ENCODE data around the gene TRMT61A.
A peak's percentile ranks its signal among the peaks of the same experiment; 100 is the strongest.

The TRMT61A gene

GRCh38 chr14:103517721-103518421, 11.1 kb upstream of the TRMT61A start:
- no CpG with 5 or more reads among the region's 20 CpGs for WGBS (ENCODE audit: insufficient coverage, insufficient read length)
- no peak overlapping the region for H3K27ac ChIP-seq (ENCODE audit: low read length)
- H3K4me3 ChIP-seq (ENCODE audit: low read length): no peak overlapping the region
- no peak for DNase-seq (ENCODE audit: low read depth, low spot score)
- peaks cover 12% of the 10 kb centered on the region; the same call in 1 of the 2 replicates for H3K4me1 ChIP-seq (ENCODE audit: control insufficient read depth, insufficient read depth, low read length)
- no peaks in the 10 kb centered on the region for H3K27me3 ChIP-seq (ENCODE audit: control insufficient read depth, insufficient read depth, low read length)
- peaks cover 20% of the 10 kb centered on the region for H3K36me3 ChIP-seq (ENCODE audit: control insufficient read depth, insufficient read depth, low read length)
- no peaks in the 10 kb centered on the region for H3K9me3 ChIP-seq (ENCODE audit: control insufficient read depth, insufficient read depth, low read length)

DNA sequence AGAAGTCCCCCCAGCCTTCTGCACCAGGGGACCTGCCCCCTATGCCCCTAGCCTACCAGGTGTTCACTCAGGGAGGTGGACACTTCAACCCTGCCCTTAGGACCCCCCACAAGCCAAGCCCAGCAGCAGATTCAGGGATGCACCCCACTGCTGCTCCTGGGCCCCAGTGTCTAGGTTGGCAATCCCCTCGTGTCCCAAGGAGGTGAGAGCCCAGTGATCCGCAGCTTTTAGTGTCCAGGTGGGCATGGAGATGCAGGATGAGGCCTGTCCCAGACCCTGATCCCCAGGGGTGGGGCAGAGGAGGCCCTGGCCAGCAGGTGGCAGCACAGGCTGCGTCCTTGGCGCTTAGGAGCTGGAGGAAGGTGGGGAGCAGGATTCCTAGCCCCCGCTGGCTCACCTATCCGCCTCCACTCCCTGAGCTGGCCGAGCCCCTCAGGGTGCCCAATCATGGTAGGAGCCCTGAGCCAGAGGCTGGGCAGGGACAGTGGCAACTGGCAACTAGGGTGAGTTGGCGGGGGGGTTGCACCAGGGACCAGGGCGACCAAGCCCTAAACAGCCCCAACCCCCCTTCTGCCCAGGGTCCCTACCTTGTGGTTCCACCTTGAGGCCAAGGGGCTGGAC, 10.5 kb upstream of the TRMT61A start:
- WGBS (ENCODE audit: insufficient coverage, insufficient read length): no CpG with 5 or more reads among the region's 9 CpGs
- H3K27ac ChIP-seq (ENCODE audit: low read length): no peak overlapping the region
- peaks cover 20% of the 10 kb centered on the region for H3K36me3 ChIP-seq (ENCODE audit: control insufficient read depth, insufficient read depth, low read length)
- no peak overlapping the region for H3K4me3 ChIP-seq (ENCODE audit: low read length)
- peaks cover 12% of the 10 kb centered on the region; the same call in 1 of the 2 replicates for H3K4me1 ChIP-seq (ENCODE audit: control insufficient read depth, insufficient read depth, low read length)
- H3K9me3 ChIP-seq (ENCODE audit: control insufficient read depth, insufficient read depth, low read length): no peaks in the 10 kb centered on the region
- DNase-seq (ENCODE audit: low read depth, low spot score): peak; percentile 73
- H3K27me3 ChIP-seq (ENCODE audit: control insufficient read depth, insufficient read depth, low read length): no peaks in the 10 kb centered on the region; the same call in 1 of the 2 replicates

- Histone ChIP-seq H3K27ac (ENCODE audit: low read length) (no peak overlapping the region), H3K27me3 (ENCODE audit: control insufficient read depth, insufficient read depth, low read length) (peaks cover 4% of the 10 kb centered on the region; the same call in 1 of the 2 replicates), H3K4me3 (ENCODE audit: low read length) (no peak overlapping the region), H3K4me1 (ENCODE audit: control insufficient read depth, insufficient read depth, low read length) (peaks cover 12% of the 10 kb centered on the region; the same call in 1 of the 2 replicates), H3K9me3 (ENCODE audit: control insufficient read depth, insufficient read depth, low read length) (no peaks in the 10 kb centered on the region), H3K36me3 (ENCODE audit: control insufficient read depth, insufficient read depth, low read length) (peaks cover 20% of the 10 kb centered on the region)
- no peak for DNase-seq (ENCODE audit: low read depth, low spot score)
- no CpG with 5 or more reads among the region's 13 CpGs for WGBS (ENCODE audit: insufficient coverage, insufficient read length)
Observed at GRCh38 chr14:103519043-103519836, 9.8 kb upstream of the TRMT61A start.

- H3K4me1 ChIP-seq (ENCODE audit: control insufficient read depth, insufficient read depth, low read length): peaks cover 12% of the 10 kb centered on the region; the same call in 1 of the 2 replicates
- no peaks in the 10 kb centered on the region for H3K9me3 ChIP-seq (ENCODE audit: control insufficient read depth, insufficient read depth, low read length)
- H3K27ac ChIP-seq (ENCODE audit: low read length): no peak overlapping the region
- peaks cover 4% of the 10 kb centered on the region; the same call in 1 of the 2 replicates for H3K27me3 ChIP-seq (ENCODE audit: control insufficient read depth, insufficient read depth, low read length)
- H3K4me3 ChIP-seq (ENCODE audit: low read length): no peak overlapping the region
- no peak for DNase-seq (ENCODE audit: low read depth, low spot score)
- H3K36me3 ChIP-seq (ENCODE audit: control insufficient read depth, insufficient read depth, low read length): peaks cover 20% of the 10 kb centered on the region
- no CpG with 5 or more reads among the region's 22 CpGs for WGBS (ENCODE audit: insufficient coverage, insufficient read length)
Observed at GRCh38 chr14:103519837-103520212, 9.2 kb upstream of the TRMT61A start.

DNA sequence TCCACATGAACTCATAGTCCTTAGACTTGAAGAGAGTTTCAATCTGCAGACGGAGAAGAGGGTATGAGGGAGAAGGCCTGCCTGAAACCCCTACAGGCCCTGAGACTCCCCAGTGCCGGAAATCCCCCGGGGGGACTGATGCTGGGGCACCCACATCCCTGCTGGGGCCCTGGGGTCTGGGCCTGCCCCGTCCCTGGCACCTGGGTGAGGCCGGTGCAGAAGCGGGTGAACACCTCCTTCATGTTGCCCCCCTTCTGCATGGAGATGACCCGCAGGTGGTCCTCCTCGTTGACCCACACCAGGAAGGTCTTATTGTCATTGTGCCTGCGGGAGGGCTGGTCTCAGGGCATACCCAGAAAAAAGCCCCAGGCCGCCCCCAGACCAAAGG, 8.7 kb upstream of the TRMT61A start:
- DNase-seq (ENCODE audit: low read depth, low spot score): no peak
- H3K27me3 ChIP-seq (ENCODE audit: control insufficient read depth, insufficient read depth, low read length): peaks cover 4% of the 10 kb centered on the region; the same call in 1 of the 2 replicates
- H3K4me1 ChIP-seq (ENCODE audit: control insufficient read depth, insufficient read depth, low read length): peaks cover 12% of the 10 kb centered on the region; the same call in 1 of the 2 replicates
- H3K27ac ChIP-seq (ENCODE audit: low read length): no peak overlapping the region
- H3K9me3 ChIP-seq (ENCODE audit: control insufficient read depth, insufficient read depth, low read length): no peaks in the 10 kb centered on the region
- H3K36me3 ChIP-seq (ENCODE audit: control insufficient read depth, insufficient read depth, low read length): peaks cover 20% of the 10 kb centered on the region
- no CpG with 5 or more reads among the region's 10 CpGs for WGBS (ENCODE audit: insufficient coverage, insufficient read length)
- no peak overlapping the region for H3K4me3 ChIP-seq (ENCODE audit: low read length)

GRCh38 chr14:103520657-103521437, 8.1 kb upstream of the TRMT61A start:
- Histone ChIP-seq H3K4me3 (ENCODE audit: low read length) (peak overlapping the region; percentile 91), H3K27ac (ENCODE audit: low read length) (no peak overlapping the region), H3K4me1 (ENCODE audit: control insufficient read depth, insufficient read depth, low read length) (peaks cover 12% of the 10 kb centered on the region; the same call in 1 of the 2 replicates), H3K9me3 (ENCODE audit: control insufficient read depth, insufficient read depth, low read length) (no peaks in the 10 kb centered on the region), H3K27me3 (ENCODE audit: control insufficient read depth, insufficient read depth, low read length) (peaks cover 4% of the 10 kb centered on the region; the same call in 1 of the 2 replicates), H3K36me3 (ENCODE audit: control insufficient read depth, insufficient read depth, low read length) (peaks cover 20% of the 10 kb centered on the region)
- WGBS (ENCODE audit: insufficient coverage, insufficient read length): no CpG with 5 or more reads among the region's 66 CpGs
- DNase-seq (ENCODE audit: low read depth, low spot score): no peak

- no peak for DNase-seq (ENCODE audit: low read depth, low spot score)
- Histone ChIP-seq H3K4me1 (ENCODE audit: control insufficient read depth, insufficient read depth, low read length) (peaks cover 12% of the 10 kb centered on the region; the same call in 1 of the 2 replicates), H3K27me3 (ENCODE audit: control insufficient read depth, insufficient read depth, low read length) (peaks cover 4% of the 10 kb centered on the region; the same call in 1 of the 2 replicates), H3K36me3 (ENCODE audit: control insufficient read depth, insufficient read depth, low read length) (peaks cover 20% of the 10 kb centered on the region), H3K4me3 (ENCODE audit: low read length) (peak overlapping the region; percentile 91), H3K27ac (ENCODE audit: low read length) (no peak overlapping the region), H3K9me3 (ENCODE audit: control insufficient read depth, insufficient read depth, low read length) (no peaks in the 10 kb centered on the region)
- WGBS (ENCODE audit: insufficient coverage, insufficient read length): no CpG with 5 or more reads among the region's 77 CpGs
Observed at GRCh38 chr14:103521438-103521950, 7.5 kb upstream of the TRMT61A start.

GRCh38 chr14:103521951-103522563, 6.9 kb upstream of the TRMT61A start:
- Histone ChIP-seq H3K4me3 (ENCODE audit: low read length) (peak overlapping the region; percentile 91), H3K36me3 (ENCODE audit: control insufficient read depth, insufficient read depth, low read length) (peaks cover 20% of the 10 kb centered on the region), H3K27ac (ENCODE audit: low read length) (no peak overlapping the region), H3K27me3 (ENCODE audit: control insufficient read depth, insufficient read depth, low read length) (peaks cover 4% of the 10 kb centered on the region; the same call in 1 of the 2 replicates), H3K4me1 (ENCODE audit: control insufficient read depth, insufficient read depth, low read length) (peaks cover 12% of the 10 kb centered on the region; the same call in 1 of the 2 replicates), H3K9me3 (ENCODE audit: control insufficient read depth, insufficient read depth, low read length) (no peaks in the 10 kb centered on the region)
- no peak for DNase-seq (ENCODE audit: low read depth, low spot score)
- no CpG with 5 or more reads among the region's 74 CpGs for WGBS (ENCODE audit: insufficient coverage, insufficient read length)
